Measurements from ENCODE around the gene MSMO1.

The MSMO1 gene

DNA sequence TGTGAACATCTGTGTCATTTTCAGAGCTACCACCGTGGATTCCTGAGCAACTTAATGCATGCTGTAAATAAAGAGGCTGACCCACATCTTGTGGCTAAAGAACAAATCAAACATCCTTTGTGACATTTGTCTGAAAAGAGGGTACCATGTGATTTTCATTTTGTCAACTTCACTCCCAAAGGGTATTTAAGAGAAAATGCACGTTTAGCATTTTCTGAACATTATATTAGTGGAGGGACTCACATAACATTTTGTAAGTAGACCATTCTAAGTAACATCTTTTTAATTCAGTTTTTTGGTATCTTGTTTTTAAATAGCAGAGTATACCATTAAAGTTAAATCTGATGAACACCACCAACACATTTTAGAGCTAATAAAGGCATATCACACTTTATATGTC lies 34.3 kb downstream of the MSMO1 start:
- DNase-seq = no peak

- no peak for DNase-seq
These were observed 37.1 kb downstream of the MSMO1 start for GRCh38 chr4:165364452-165365080.

- DNase-seq = no peak
These were observed 39.6 kb downstream of the MSMO1 start for GRCh38 chr4:165367040-165367439.

GRCh38 chr4:165368114-165368513 lies 40.6 kb downstream of the MSMO1 start:
- DNase-seq = no peak

- DNase-seq = no peak
These were observed 41.1 kb downstream of the MSMO1 start for GRCh38 chr4:165368567-165368966.

GRCh38 chr4:165369522-165369921 lies 42.1 kb downstream of the MSMO1 start:
- no peak for DNase-seq

GRCh38 chr4:165370530-165370929 lies 43.1 kb downstream of the MSMO1 start:
- no peak for DNase-seq

DNA sequence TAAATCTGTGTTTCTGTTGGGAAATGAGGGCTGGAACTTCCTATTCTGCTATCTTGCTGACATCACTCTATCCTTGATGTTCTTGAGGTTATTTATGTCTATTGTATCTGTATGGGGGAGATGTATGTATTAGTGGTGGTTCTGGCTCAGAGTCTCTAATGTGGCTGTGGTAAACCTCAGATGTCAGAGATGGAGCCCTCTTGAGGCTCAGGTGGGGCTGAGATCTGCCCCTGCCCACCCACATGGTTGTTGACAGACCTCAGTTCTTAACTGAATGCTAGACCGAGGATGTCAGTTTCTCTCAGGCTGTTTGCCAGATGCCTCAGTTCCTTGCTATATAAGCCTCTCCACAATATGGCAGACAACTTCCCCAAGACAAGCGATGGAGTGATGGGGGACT lies 48.0 kb downstream of the MSMO1 start:
- DNase-seq = no peak

DNA sequence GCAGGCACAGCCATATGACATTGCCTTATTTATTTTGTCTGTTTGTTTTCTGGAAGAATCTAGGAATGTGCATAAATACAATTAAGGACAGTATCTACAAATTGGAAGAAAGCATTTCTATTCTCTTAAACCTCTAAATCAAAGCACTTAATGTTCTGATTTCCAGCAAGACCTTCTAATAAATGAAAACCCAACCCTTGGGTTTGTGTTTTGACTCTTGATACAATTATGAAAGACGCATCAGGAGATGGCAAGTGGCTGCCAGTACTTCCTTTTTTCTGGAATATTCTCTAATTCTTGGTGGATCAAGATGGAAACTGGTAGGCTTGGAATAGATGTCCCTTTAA lies 50.9 kb downstream of the MSMO1 start:
- no peak for DNase-seq

- peak; percentile 44 to 78 for DNase-seq
These were observed 51.5 kb downstream of the MSMO1 start, which contains the start of gene CPE for GRCh38 chr4:165378745-165379677. TSS of gene CPE (plus strand) at chr4:165379008. CDS start at chr4:165379222, 214 bp downstream.

DNA sequence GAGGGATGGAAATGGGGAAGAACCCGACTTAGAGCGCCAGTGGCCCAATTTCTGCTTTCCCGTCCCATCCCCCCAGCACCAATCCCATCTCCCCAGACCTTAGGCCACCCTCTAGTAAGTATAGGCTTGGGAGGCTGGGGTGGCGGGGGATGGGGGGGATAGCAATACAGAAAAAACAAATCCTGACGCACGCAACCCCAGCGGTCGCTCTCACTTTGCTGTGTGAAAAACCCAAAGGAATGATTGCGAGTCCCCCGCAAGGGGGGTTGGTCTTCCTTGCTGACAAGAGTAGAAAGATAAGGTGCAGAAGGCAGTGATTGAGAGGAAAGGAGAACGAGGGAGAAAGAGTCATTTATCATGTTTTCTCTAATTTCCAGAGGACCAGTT lies 52.2 kb downstream of the MSMO1 start:
- peak in 1 of 2 donors; percentile 12 for DNase-seq

GRCh38 chr4:165380805-165381204 lies 53.3 kb downstream of the MSMO1 start:
- no peak for DNase-seq

- no peak for DNase-seq
These were observed 54.4 kb downstream of the MSMO1 start for GRCh38 chr4:165381821-165382373.

DNA sequence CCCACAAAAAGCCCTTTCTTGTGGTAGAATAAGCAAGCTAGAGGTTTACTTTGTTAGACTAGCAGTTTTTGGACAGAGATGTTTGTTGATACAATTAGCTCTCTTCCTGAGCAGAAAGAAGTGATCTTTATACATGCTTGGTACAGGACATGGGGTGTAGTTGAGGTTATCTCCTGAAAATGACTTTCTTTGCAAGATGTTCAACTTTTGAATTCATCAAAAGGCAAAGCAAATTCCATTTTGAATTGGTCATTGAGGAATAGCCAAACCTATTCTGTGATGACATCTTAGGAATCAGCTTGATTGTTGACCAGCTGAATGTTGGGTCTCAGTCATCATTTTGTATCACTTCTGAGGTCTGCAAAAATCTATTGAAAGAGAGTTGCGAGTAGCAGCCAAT lies 55.2 kb downstream of the MSMO1 start:
- no peak for DNase-seq

DNA sequence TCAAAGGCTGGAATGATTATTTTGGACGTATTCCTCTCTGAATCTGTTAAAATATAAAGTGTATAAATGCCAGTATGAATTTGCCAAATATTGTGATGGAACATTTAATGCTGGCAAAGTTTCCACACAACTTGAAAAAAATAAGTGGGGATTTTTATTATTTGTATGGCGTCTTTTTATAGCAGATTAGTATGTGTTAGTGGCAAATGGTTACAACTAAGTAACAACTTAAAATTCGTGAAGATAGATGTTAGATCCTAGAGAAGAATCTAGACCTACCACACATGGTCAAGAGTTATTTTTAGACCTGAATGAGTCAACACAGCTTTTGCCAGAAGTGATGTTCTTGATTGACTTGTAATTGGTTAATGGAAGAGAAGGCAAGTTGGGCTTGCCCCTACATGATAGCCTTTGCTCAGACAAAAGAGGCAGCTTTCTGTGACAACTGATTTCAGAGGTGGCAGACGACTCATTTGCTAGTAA lies 56.2 kb downstream of the MSMO1 start:
- no peak for DNase-seq

GRCh38 chr4:165384186-165384585 lies 56.7 kb downstream of the MSMO1 start:
- DNase-seq = no peak

GRCh38 chr4:165384598-165384997 lies 57.1 kb downstream of the MSMO1 start:
- DNase-seq = no peak

GRCh38 chr4:165385126-165385525 lies 57.7 kb downstream of the MSMO1 start:
- no peak for DNase-seq

DNA sequence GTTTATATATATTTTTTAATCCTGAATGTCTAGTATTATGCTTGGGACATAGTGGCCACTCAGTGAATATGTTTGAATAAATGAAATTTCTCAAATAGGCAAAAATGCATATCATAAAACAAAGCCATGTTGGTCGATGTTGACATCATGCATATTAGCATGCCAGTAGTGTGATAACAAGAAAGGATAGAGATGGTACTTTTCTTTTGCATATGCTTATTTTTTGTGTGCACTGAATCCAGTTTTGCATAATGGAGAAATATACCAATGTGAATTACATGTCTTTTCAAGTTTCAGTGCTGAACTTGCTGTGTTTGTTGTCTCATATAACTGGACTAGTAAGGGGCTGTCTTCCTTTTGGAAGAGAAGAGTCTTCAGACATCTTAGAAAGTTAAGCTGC lies 58.9 kb downstream of the MSMO1 start:
- no peak for DNase-seq

- DNase-seq = no peak
These were observed 61.3 kb downstream of the MSMO1 start for GRCh38 chr4:165388756-165389155.
